K562 (cell line): ENCODE data around the gene VBP1. TPM values are rescaled to one million over a fixed set of nuclear protein-coding genes. Genes with fewer than 3 reads are reported as not detected.

ENCODE experiments used
- ZBTB40 ChIP-seq, 2 experiments: fragments of 450-650 bp in 1 of 2; sonication (generic) in 1 of 2; formaldehyde crosslinking in 1 of 2; IDR thresholded peaks; 2 replicates each; pipeline versions ENCODE4 v1.7.1 to v1.9.0; 2016 to 2022; ENCODE audit warnings: inconsistent platforms in 1 of 2, mild to moderate bottlenecking in 1 of 2, missing genetic modification reagents in 1 of 2
- polyA plus RNA-seq, 8 experiments: library from polyadenylated mRNA; depleted of rRNA in 4 of 8; stranded (reverse) in 5 of 8; unstranded in 3 of 8; fragments of >200 nt; fragmentation: Nextera tagmentation in 2 of 8; fragmentation: Illumina TruSeq in 1 of 8; extraction: Ambion mirVana in 2 of 8; extraction: Trizol in 1 of 8; gene quantifications; 2 replicates each; pipeline versions ENCODE4 v1.2.1 to v1.2.3, GENCODE V29; 2011 to 2014; ENCODE audit warnings: inconsistent platforms in 1 of 8, missing spikeins in 1 of 8
- total RNA-seq, 7 experiments: library from RNA; depleted of rRNA in 6 of 7; stranded (reverse); fragments of >200 nt in 6 of 7; fragmentation: Illumina TruSeq in 2 of 7; extraction: Trizol in 2 of 7; gene quantifications; 2 replicates each; pipeline versions ENCODE4 v1.2.1 to v1.2.3, GENCODE V29; 2011 to 2021; ENCODE audit warnings: low replicate concordance in 1 of 7

Gene VBP1
- total and polyA plus RNA-seq, 9 of the 15 experiments (the other 6 are each of a cell fraction or from before 2014, with no cell fraction given) = 83.2 to 263 (median 151) TPM

- no peak for TF ChIP-seq ZBTB40 (IDR thresholded peaks at IDR 0.05)
- TF ChIP-seq ZBTB40 (CRISPR knock-in tag; IDR thresholded peaks at IDR 0.05) = no peak
Observed at GRCh38 chrX:155259752-155260151, 43.5 kb downstream of the VBP1 start (continued).
